ENCODE data around the gene GLP1R. TPM values are rescaled to one million over a fixed set of nuclear protein-coding genes. Genes with fewer than 3 reads are reported as not detected.

GLP1R gene
- polyA plus RNA-seq, 1 of the 3 experiments (the other 2 are of a cell fraction) = not detected

DNA sequence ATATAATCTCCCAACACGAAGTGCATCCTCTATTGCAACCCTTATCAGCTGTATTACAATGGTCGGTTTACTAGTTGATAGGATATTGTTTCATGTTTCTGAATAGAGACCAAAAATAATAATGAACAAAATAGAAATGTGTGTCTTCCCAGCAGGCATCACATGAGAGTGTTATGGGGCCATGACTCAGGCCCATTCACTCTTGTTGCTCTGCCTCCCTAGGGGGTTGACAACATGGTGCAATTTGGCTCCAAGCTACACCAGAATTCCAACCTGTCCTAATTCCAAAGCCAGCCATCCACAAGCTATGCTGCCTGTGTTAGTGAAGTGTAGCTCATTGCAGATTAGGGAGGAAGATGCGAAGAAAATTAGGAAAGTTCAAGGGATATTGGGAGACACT, 79.5 kb downstream of the GLP1R start:
- H3K9ac ChIP-seq = no peak overlapping the region
- WGBS (ENCODE audit: low lambda C conversion rate) = 25% methylated on average over 3 of the region's 3 CpGs
- no peaks in the 10 kb centered on the region for H3K27me3 ChIP-seq (ENCODE audit: insufficient read depth)
- no peak overlapping the region for H3K4me3 ChIP-seq (ENCODE audit: low read depth in 2 of 2, low read length in 1 of 2)
- TF ChIP-seq REST (IDR thresholded peaks at IDR 0.05; ENCODE audit: low read depth, low read length) (no peak), FOXM1 (IDR thresholded peaks at IDR 0.05; ENCODE audit: low read depth) (no peak), FOSL2 (IDR thresholded peaks at IDR 0.05; ENCODE audit: borderline replicate concordance, low read depth) (no peak), JUND (IDR thresholded peaks at IDR 0.05) (no peak), RXRA (IDR thresholded peaks at IDR 0.05; ENCODE audit: borderline replicate concordance, low read depth) (no peak), FOXJ3 (CRISPR knock-in tag; IDR thresholded peaks at IDR 0.05) (no peak), TCF12 (IDR thresholded peaks at IDR 0.05) (no peak), TEAD4 (IDR thresholded peaks at IDR 0.05; ENCODE audit: borderline replicate concordance, insufficient read depth) (no peak)
- TF ChIP-seq, protein P1, sequence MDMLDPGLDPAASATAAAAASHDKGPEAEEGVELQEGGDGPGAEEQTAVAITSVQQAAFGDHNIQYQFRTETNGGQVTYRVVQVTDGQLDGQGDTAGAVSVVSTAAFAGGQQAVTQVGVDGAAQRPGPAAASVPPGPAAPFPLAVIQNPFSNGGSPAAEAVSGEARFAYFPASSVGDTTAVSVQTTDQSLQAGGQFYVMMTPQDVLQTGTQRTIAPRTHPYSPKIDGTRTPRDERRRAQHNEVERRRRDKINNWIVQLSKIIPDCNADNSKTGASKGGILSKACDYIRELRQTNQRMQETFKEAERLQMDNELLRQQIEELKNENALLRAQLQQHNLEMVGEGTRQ (IDR thresholded peaks at IDR 0.05; ENCODE audit: borderline replicate concordance, low read depth, low read length) = no peak
- TF ChIP-seq, protein P2, sequence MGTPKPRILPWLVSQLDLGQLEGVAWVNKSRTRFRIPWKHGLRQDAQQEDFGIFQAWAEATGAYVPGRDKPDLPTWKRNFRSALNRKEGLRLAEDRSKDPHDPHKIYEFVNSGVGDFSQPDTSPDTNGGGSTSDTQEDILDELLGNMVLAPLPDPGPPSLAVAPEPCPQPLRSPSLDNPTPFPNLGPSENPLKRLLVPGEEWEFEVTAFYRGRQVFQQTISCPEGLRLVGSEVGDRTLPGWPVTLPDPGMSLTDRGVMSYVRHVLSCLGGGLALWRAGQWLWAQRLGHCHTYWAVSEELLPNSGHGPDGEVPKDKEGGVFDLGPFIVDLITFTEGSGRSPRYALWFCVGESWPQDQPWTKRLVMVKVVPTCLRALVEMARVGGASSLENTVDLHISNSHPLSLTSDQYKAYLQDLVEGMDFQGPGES (IDR thresholded peaks at IDR 0.05; ENCODE audit: low read depth, low read length) = no peak
- H4K20me1 ChIP-seq (ENCODE audit: insufficient read depth) = no peaks in the 10 kb centered on the region
- no peak overlapping the region for H3K27ac ChIP-seq (ENCODE audit: low read depth in 2 of 2, low read length in 1 of 2)
- no peaks in the 10 kb centered on the region for H3K9me3 ChIP-seq
- H3K36me3 ChIP-seq (replicated peaks in 1 of 2; ENCODE audit: control insufficient read depth in 1 of 2, insufficient read depth in 2 of 2, low read length in 1 of 2) = no peaks in the 10 kb centered on the region
- no peaks in the 10 kb centered on the region for H3K79me2 ChIP-seq (ENCODE audit: insufficient read depth)
- no peak overlapping the region for H3K4me2 ChIP-seq
- ChIA-PET CTCF (no interaction called here), POLR2A (no interaction called here)
- no peak for DNase-seq
- H3K9me2 ChIP-seq = no peaks in the 10 kb centered on the region
- no peaks in the 10 kb centered on the region for H3K4me1 ChIP-seq (ENCODE audit: control insufficient read depth in 1 of 2, insufficient read depth in 2 of 2, low read depth in 1 of 2, low read length in 1 of 2)
- no peak overlapping the region for H2AFZ ChIP-seq (ENCODE audit: low read depth)
- H3F3A ChIP-seq (replicated peaks; ENCODE audit: insufficient read depth) = no peaks in the 10 kb centered on the region

- DNase-seq = no peak
- CTCF ChIA-PET = interaction anchor here (1.2 kb wide), 1 partner anchor 9 kb away, joined by 4 read pairs; no protein-coding TSS in a partner anchor
- H3F3A ChIP-seq (replicated peaks; ENCODE audit: insufficient read depth) = no peaks in the 10 kb centered on the region
- no peaks in the 10 kb centered on the region for H3K4me1 ChIP-seq (ENCODE audit: control insufficient read depth in 1 of 2, insufficient read depth in 2 of 2, low read depth in 1 of 2, low read length in 1 of 2)
- H3K4me3 ChIP-seq (ENCODE audit: low read depth in 2 of 2, low read length in 1 of 2) = no peak overlapping the region
- POLR2A ChIA-PET = no interaction called here
- H2AFZ ChIP-seq (ENCODE audit: low read depth) = no peak overlapping the region
- H3K27ac ChIP-seq (ENCODE audit: low read depth in 2 of 2, low read length in 1 of 2) = no peak overlapping the region
- H3K9ac ChIP-seq = no peak overlapping the region
- no peaks in the 10 kb centered on the region for H3K9me3 ChIP-seq
- H3K79me2 ChIP-seq (ENCODE audit: insufficient read depth) = no peaks in the 10 kb centered on the region
- H3K27me3 ChIP-seq (ENCODE audit: insufficient read depth) = no peaks in the 10 kb centered on the region
- H4K20me1 ChIP-seq (ENCODE audit: insufficient read depth) = no peaks in the 10 kb centered on the region
- no peaks in the 10 kb centered on the region for H3K36me3 ChIP-seq (replicated peaks in 1 of 2; ENCODE audit: control insufficient read depth in 1 of 2, insufficient read depth in 2 of 2, low read length in 1 of 2)
- no peaks in the 10 kb centered on the region for H3K9me2 ChIP-seq
- H3K4me2 ChIP-seq = no peak overlapping the region
- no peak for TF ChIP-seq JUND (IDR thresholded peaks at IDR 0.05)
- no peak for TF ChIP-seq RAD21 (IDR thresholded peaks at IDR 0.05; ENCODE audit: low read length)
- no peak for TF ChIP-seq EP300 (IDR thresholded peaks at IDR 0.05; ENCODE audit: borderline replicate concordance in 1 of 2, low read depth in 1 of 2, low read length in 1 of 2)
- TF ChIP-seq NRF1 (IDR thresholded peaks at IDR 0.05; ENCODE audit: low read depth, low read length) = no peak
- no peak for TF ChIP-seq FOXM1 (IDR thresholded peaks at IDR 0.05; ENCODE audit: low read depth)
- TF ChIP-seq CTCF (IDR thresholded peaks at IDR 0.05) = no peak
- no peak for TF ChIP-seq RCOR1 (IDR thresholded peaks at IDR 0.05; ENCODE audit: low read length)
- TF ChIP-seq, protein P2 (IDR thresholded peaks at IDR 0.05; ENCODE audit: low read depth, low read length) = no peak
- TF ChIP-seq TCF12 (IDR thresholded peaks at IDR 0.05) = no peak
- no peak for TF ChIP-seq YY1 (IDR thresholded peaks at IDR 0.05; ENCODE audit: low read depth)
- no peak for TF ChIP-seq GABPA (IDR thresholded peaks at IDR 0.05; ENCODE audit: low read depth)
- no peak for TF ChIP-seq TAF1 (IDR thresholded peaks at IDR 0.05; ENCODE audit: borderline replicate concordance, low read depth, low read length)
- TF ChIP-seq EZH2phosphoT487 (IDR thresholded peaks at IDR 0.05; ENCODE audit: borderline replicate concordance, low read depth) = no peak
- TF ChIP-seq POLR2AphosphoS5 (IDR thresholded peaks at IDR 0.05; ENCODE audit: low read depth, low read length) = no peak
Measured at GRCh38 chr6:39128832-39129231, 80.3 kb downstream of the GLP1R start.

Data from SK-N-SH (cell line).